SK-N-SH treated with all-trans-retinoic acid at 6 μM for 48 hours (cell line): Measurements from ENCODE around the gene SLC35A1.

Experiments
- TOX ChIP-seq: fragments of 250-450 bp; sonication (Bioruptor Pico); IDR thresholded peaks from 2 replicates; pipeline ENCODE4 v1.8.0; 2021; ENCODE audit warnings: mild to moderate bottlenecking, moderate library complexity, borderline replicate concordance
- ZNF8 ChIP-seq: fragments of 450-650 bp; formaldehyde crosslinking; IDR thresholded peaks from 2 replicates; pipeline ENCODE4 v1.5.0; 2020; ENCODE audit warnings: mild to moderate bottlenecking, moderate library complexity
- TF ChIP-seq, protein P1 (sequence below): fragments of 250-450 bp; sonication (Bioruptor Pico); IDR thresholded peaks from 2 replicates; pipeline ENCODE4 v1.5.0; 2020; ENCODE audit warnings: mild to moderate bottlenecking, moderate library complexity
- TF ChIP-seq, protein P2 (sequence below): fragments of 250-450 bp; sonication (Bioruptor Pico); IDR thresholded peaks from 2 replicates; pipeline ENCODE4 v1.8.0; 2020; ENCODE audit warnings: mild to moderate bottlenecking, moderate library complexity, borderline replicate concordance

DNA sequence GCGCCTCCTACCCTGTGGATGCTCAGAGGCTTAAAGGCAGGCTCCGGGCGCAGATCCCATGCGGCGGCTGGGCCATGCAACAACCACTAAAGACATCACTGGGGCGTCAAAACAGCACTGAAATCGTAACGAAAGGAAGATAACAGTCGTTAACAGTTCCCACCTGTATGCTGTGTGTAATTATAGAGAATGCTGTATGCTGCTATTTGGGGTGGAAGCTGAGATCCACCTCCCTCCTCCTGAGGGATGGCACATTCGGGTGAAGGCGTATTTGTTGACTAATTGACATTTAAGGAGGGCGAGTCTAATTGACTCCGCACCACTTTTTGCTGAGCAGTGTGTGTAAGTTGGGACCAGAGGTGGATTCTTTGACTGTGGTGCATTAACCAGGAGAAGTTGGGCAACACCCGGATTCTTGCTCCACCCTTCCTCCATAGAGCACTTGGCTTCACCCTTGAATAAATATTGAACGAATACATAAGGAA, 687 bp downstream of the SLC35A1 start:
- TF ChIP-seq, protein P1, sequence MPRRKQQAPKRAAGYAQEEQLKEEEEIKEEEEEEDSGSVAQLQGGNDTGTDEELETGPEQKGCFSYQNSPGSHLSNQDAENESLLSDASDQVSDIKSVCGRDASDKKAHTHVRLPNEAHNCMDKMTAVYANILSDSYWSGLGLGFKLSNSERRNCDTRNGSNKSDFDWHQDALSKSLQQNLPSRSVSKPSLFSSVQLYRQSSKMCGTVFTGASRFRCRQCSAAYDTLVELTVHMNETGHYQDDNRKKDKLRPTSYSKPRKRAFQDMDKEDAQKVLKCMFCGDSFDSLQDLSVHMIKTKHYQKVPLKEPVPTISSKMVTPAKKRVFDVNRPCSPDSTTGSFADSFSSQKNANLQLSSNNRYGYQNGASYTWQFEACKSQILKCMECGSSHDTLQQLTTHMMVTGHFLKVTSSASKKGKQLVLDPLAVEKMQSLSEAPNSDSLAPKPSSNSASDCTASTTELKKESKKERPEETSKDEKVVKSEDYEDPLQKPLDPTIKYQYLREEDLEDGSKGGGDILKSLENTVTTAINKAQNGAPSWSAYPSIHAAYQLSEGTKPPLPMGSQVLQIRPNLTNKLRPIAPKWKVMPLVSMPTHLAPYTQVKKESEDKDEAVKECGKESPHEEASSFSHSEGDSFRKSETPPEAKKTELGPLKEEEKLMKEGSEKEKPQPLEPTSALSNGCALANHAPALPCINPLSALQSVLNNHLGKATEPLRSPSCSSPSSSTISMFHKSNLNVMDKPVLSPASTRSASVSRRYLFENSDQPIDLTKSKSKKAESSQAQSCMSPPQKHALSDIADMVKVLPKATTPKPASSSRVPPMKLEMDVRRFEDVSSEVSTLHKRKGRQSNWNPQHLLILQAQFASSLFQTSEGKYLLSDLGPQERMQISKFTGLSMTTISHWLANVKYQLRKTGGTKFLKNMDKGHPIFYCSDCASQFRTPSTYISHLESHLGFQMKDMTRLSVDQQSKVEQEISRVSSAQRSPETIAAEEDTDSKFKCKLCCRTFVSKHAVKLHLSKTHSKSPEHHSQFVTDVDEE, result no peak
- TF ChIP-seq, protein P2, sequence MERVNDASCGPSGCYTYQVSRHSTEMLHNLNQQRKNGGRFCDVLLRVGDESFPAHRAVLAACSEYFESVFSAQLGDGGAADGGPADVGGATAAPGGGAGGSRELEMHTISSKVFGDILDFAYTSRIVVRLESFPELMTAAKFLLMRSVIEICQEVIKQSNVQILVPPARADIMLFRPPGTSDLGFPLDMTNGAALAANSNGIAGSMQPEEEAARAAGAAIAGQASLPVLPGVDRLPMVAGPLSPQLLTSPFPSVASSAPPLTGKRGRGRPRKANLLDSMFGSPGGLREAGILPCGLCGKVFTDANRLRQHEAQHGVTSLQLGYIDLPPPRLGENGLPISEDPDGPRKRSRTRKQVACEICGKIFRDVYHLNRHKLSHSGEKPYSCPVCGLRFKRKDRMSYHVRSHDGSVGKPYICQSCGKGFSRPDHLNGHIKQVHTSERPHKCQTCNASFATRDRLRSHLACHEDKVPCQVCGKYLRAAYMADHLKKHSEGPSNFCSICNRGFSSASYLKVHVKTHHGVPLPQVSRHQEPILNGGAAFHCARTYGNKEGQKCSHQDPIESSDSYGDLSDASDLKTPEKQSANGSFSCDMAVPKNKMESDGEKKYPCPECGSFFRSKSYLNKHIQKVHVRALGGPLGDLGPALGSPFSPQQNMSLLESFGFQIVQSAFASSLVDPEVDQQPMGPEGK (CRISPR knock-in tag), result no peak
- TF ChIP-seq TOX, result no peak
- no peak for TF ChIP-seq ZNF8
